HG03175 (cell line): Measurements from ENCODE around the gene MAMSTR.
"Not testable (repeated sequence)": the region's sequence is repeated elsewhere in the genome, so short reads cannot be mapped to it uniquely, and the experiment has no call there.

Experiments used
- ATAC-seq: cut with Tn5 transposase; IDR thresholded peaks from one replicate; pipeline ENCODE4 v1.9.1; 2021; ENCODE audit warnings: mild to moderate bottlenecking, moderate library complexity; ENCODE audit not compliant: unreplicated experiment

Gene MAMSTR

GRCh38 chr19:48689449-48689848 lies 30.1 kb downstream of the MAMSTR start:
- no peak for ATAC-seq

GRCh38 chr19:48687776-48688175 lies 31.7 kb downstream of the MAMSTR start:
- ATAC-seq, result no peak

GRCh38 chr19:48686637-48687036 lies 32.9 kb downstream of the MAMSTR start:
- ATAC-seq, result not testable (repeated sequence)

GRCh38 chr19:48686088-48686487 lies 33.4 kb downstream of the MAMSTR start:
- ATAC-seq, result no peak

GRCh38 chr19:48685583-48685982 lies 33.9 kb downstream of the MAMSTR start:
- no peak for ATAC-seq

GRCh38 chr19:48683349-48683748 lies 36.2 kb downstream of the MAMSTR start:
- ATAC-seq, result no peak

GRCh38 chr19:48681127-48681470 lies 38.4 kb downstream of the MAMSTR start:
- ATAC-seq, result no peak

- ATAC-seq, result no peak
These were observed 38.9 kb downstream of the MAMSTR start for GRCh38 chr19:48680436-48681126.

- ATAC-seq, result not testable (repeated sequence)
These were observed 39.5 kb downstream of the MAMSTR start for GRCh38 chr19:48680006-48680405.

- no peak for ATAC-seq
These were observed 41.3 kb downstream of the MAMSTR start for GRCh38 chr19:48678201-48678600.

- ATAC-seq, result no peak
These were observed 42.6 kb downstream of the MAMSTR start for GRCh38 chr19:48676887-48677286.

GRCh38 chr19:48676487-48676886 lies 43.0 kb downstream of the MAMSTR start:
- ATAC-seq, result no peak

GRCh38 chr19:48674921-48675824 lies 44.4 kb downstream of the MAMSTR start:
- ATAC-seq, result no peak

GRCh38 chr19:48674216-48674809 lies 45.2 kb downstream of the MAMSTR start:
- no peak for ATAC-seq

- ATAC-seq, result no peak
These were observed 46.0 kb downstream of the MAMSTR start for GRCh38 chr19:48673436-48674100.

GRCh38 chr19:48672994-48673393 lies 46.5 kb downstream of the MAMSTR start, which contains the start of gene NTN5:
TSS of gene NTN5 (minus strand) at chr19:48673017. CDS start at chr19:48670986, 2,031 bp downstream.
- ATAC-seq, result no peak

- ATAC-seq, result no peak
These were observed 48.0 kb downstream of the MAMSTR start for GRCh38 chr19:48671446-48671995.

GRCh38 chr19:48670699-48671445 lies 48.7 kb downstream of the MAMSTR start:
- ATAC-seq, result no peak

- no peak for ATAC-seq
These were observed 49.4 kb downstream of the MAMSTR start for GRCh38 chr19:48669903-48670668.
